Panc1 (cell line): ENCODE data around the gene IZUMO4.

Source experiments
- POLR2AphosphoS5 ChIP-seq: IDR thresholded peaks from 2 replicates; pipeline ENCODE4 v1.6.1; 2012; ENCODE audit warnings: mild to moderate bottlenecking, low read depth, low read length, moderate library complexity
- SIN3A ChIP-seq: IDR thresholded peaks from 2 replicates; pipeline ENCODE4 v1.6.1; 2012; ENCODE audit warnings: low read depth, mild to moderate bottlenecking, low read length, moderate library complexity, borderline replicate concordance; ENCODE audit not compliant: insufficient read depth
- TCF7L2 ChIP-seq: IDR thresholded peaks from 2 replicates; pipeline ENCODE4 v1.6.1; 2011; ENCODE audit warnings: mild to moderate bottlenecking, low read depth, low read length, inconsistent platforms
- TF ChIP-seq, protein P1 (sequence below): fragments of 450-650 bp; IDR thresholded peaks from 2 replicates; pipeline ENCODE4 v1.5.1; 2017; ENCODE audit warnings: mild to moderate bottlenecking
- TF ChIP-seq, protein P2 (sequence below), 2 experiments: IDR thresholded peaks; 2 replicates each; pipeline ENCODE4 v1.6.1; 2011 to 2012; ENCODE audit warnings: low read depth in 2 of 2, control low read depth in 1 of 2, low read length in 1 of 2, mild to moderate bottlenecking in 1 of 2, moderate library complexity in 1 of 2; ENCODE audit not compliant: insufficient read depth in 1 of 2

DNA sequence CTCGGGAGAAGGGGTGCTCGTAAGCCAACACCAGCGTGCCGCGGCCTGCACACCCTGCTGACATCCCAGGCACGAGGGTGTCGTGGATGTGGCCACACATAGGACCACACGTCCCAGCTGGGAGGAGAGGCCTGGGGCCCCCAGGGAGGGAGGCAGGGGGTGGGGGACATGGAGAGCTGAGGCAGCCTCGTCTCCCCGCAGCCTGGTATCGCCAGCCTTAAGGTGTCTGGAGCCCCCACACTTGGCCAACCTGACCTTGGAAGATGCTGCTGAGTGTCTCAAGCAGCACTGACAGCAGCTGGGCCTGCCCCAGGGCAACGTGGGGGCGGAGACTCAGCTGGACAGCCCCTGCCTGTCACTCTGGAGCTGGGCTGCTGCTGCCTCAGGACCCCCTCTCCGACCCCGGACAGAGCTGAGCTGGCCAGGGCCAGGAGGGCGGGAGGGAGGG, 2.4 kb downstream of the IZUMO4 start:
- TF ChIP-seq, protein P1, sequence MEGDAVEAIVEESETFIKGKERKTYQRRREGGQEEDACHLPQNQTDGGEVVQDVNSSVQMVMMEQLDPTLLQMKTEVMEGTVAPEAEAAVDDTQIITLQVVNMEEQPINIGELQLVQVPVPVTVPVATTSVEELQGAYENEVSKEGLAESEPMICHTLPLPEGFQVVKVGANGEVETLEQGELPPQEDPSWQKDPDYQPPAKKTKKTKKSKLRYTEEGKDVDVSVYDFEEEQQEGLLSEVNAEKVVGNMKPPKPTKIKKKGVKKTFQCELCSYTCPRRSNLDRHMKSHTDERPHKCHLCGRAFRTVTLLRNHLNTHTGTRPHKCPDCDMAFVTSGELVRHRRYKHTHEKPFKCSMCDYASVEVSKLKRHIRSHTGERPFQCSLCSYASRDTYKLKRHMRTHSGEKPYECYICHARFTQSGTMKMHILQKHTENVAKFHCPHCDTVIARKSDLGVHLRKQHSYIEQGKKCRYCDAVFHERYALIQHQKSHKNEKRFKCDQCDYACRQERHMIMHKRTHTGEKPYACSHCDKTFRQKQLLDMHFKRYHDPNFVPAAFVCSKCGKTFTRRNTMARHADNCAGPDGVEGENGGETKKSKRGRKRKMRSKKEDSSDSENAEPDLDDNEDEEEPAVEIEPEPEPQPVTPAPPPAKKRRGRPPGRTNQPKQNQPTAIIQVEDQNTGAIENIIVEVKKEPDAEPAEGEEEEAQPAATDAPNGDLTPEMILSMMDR: no peak
- TF ChIP-seq, protein P2, sequence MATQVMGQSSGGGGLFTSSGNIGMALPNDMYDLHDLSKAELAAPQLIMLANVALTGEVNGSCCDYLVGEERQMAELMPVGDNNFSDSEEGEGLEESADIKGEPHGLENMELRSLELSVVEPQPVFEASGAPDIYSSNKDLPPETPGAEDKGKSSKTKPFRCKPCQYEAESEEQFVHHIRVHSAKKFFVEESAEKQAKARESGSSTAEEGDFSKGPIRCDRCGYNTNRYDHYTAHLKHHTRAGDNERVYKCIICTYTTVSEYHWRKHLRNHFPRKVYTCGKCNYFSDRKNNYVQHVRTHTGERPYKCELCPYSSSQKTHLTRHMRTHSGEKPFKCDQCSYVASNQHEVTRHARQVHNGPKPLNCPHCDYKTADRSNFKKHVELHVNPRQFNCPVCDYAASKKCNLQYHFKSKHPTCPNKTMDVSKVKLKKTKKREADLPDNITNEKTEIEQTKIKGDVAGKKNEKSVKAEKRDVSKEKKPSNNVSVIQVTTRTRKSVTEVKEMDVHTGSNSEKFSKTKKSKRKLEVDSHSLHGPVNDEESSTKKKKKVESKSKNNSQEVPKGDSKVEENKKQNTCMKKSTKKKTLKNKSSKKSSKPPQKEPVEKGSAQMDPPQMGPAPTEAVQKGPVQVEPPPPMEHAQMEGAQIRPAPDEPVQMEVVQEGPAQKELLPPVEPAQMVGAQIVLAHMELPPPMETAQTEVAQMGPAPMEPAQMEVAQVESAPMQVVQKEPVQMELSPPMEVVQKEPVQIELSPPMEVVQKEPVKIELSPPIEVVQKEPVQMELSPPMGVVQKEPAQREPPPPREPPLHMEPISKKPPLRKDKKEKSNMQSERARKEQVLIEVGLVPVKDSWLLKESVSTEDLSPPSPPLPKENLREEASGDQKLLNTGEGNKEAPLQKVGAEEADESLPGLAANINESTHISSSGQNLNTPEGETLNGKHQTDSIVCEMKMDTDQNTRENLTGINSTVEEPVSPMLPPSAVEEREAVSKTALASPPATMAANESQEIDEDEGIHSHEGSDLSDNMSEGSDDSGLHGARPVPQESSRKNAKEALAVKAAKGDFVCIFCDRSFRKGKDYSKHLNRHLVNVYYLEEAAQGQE (IDR thresholded peaks at IDR 0.05; ENCODE audit: insufficient read depth in 1 of 2, low read depth in 2 of 2, low read length in 1 of 2): no peak
- TF ChIP-seq POLR2AphosphoS5 (no peak), TCF7L2 (no peak), SIN3A (no peak)
